ENCODE results near the gene TMC1. TPM values are rescaled to one million over a fixed set of nuclear protein-coding genes. Genes with fewer than 3 reads are reported as not detected.
"Not testable (repeated sequence)": the region's sequence is repeated elsewhere in the genome, so short reads cannot be mapped to it uniquely, and the experiment has no call there.

Gene TMC1
- total and polyA plus RNA-seq, 10 of the 15 experiments (the other 5 are each of a cell fraction or from before 2014, with no cell fraction given) = 0.06 to 0.94 (median 0.40) TPM; not detected in 1

GRCh38 chr9:72844440-72844768 lies 323.0 kb downstream of the TMC1 start (continued):
- TF ChIP-seq ZBTB4 (CRISPR knock-in tag; IDR thresholded peaks at IDR 0.05) (no peak), HDAC2 (IDR thresholded peaks at IDR 0.05) (no peak)

DNA sequence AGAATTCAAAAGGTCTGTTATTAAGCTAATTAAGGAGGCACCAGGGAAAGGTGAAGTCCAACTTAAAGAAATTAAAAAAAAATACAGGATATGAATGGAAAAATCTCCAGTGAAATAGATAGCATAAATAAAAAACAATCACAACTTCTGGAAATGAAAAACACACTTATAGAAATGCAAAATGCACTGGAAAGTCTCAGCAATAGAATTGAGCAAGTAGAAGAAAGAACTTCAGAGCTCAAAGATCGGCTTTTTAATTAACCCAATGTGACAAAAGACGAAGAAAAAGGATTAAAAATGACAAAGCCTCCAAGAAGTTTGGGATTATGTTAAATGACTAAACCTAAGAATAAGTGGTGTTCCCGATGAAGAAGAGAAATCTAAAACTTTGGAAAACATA lies 323.6 kb downstream of the TMC1 start:
- H2AFZ ChIP-seq (ENCODE audit: control insufficient read depth, low read depth, low read length); FAIRE-seq; RAD21 ChIA-PET (ENCODE audit: unreplicated experiment); ATAC-seq; BruUV-seq (replicated peaks); intact Hi-C loops (cut with micrococcal nuclease; ENCODE audit: unreplicated experiment); H3K4me2 ChIP-seq (ENCODE audit: control insufficient read depth, insufficient read depth); H3K9ac ChIP-seq (ENCODE audit: control insufficient read depth, insufficient read depth, low read length); H3K4me1 ChIP-seq (ENCODE audit: control insufficient read depth, insufficient read depth, low read length); POLR2A ChIA-PET; H4K20me1 ChIP-seq (ENCODE audit: control insufficient read depth, insufficient read depth); in situ Hi-C loops (cut with MboI); H3K27me3 ChIP-seq (replicated peaks in 1 of 2; ENCODE audit: control insufficient read depth in 2 of 2, insufficient read depth in 2 of 2, low read length in 1 of 2); H3K79me2 ChIP-seq (ENCODE audit: control insufficient read depth, insufficient read depth, low read length); H3K9me3 ChIP-seq (replicated peaks; ENCODE audit: control insufficient read depth, insufficient read depth, low read length); DNase-seq (ENCODE audit: low read depth, low spot score); H3K27ac ChIP-seq (ENCODE audit: control insufficient read depth, insufficient read depth); H3K36me3 ChIP-seq (ENCODE audit: control insufficient read depth in 2 of 2, insufficient read depth in 2 of 2, low read length in 1 of 2); SMC1A ChIA-PET (ENCODE audit: uncharacterized antibody, unreplicated experiment); H3K4me3 ChIP-seq: not testable (repeated sequence)
- WGBS (ENCODE audit: insufficient coverage, insufficient replicate concordance, low lambda C conversion rate, missing lambda C conversion rate) = 61% methylated on average over 3 of the region's 3 CpGs
- CTCF ChIA-PET = interaction anchor here (0.6 to 1.4 kb wide), 2 partner anchors 12 to 24 kb away, joined by 3 read pairs; no protein-coding TSS in a partner anchor

DNA sequence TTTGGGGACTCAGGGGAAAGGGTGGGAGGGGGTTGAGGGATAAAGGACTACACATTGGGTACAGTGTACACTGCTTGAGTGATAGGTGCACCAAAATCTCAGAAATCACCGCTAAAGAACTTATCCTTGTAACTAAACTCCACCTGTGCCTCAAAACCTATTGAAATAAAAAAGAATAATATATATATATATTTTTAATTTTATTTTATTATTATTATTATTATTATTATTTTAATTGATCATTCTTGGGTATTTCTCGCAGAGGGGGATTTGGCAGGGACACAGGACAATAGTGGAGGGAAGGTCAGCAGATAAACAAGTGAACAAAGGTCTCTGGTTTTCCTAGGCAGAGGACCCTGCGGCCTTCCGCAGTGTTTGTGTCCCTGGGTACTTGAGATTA lies 328.8 kb downstream of the TMC1 start:
- SMC1A ChIA-PET (ENCODE audit: uncharacterized antibody, unreplicated experiment); H2AFZ ChIP-seq (ENCODE audit: control insufficient read depth, low read depth, low read length); H3K27ac ChIP-seq (ENCODE audit: control insufficient read depth, insufficient read depth); H4K20me1 ChIP-seq (ENCODE audit: control insufficient read depth, insufficient read depth); H3K4me1 ChIP-seq (ENCODE audit: control insufficient read depth, insufficient read depth, low read length); BruUV-seq (replicated peaks); intact Hi-C loops (cut with micrococcal nuclease; ENCODE audit: unreplicated experiment); H3K36me3 ChIP-seq (ENCODE audit: control insufficient read depth in 2 of 2, insufficient read depth in 2 of 2, low read length in 1 of 2); H3K27me3 ChIP-seq (replicated peaks in 1 of 2; ENCODE audit: control insufficient read depth in 2 of 2, insufficient read depth in 2 of 2, low read length in 1 of 2); H3K9me3 ChIP-seq (replicated peaks; ENCODE audit: control insufficient read depth, insufficient read depth, low read length); CTCF ChIA-PET; H3K4me3 ChIP-seq; DNase-seq (ENCODE audit: low read depth, low spot score); ATAC-seq; H3K4me2 ChIP-seq (ENCODE audit: control insufficient read depth, insufficient read depth); FAIRE-seq; H3K9ac ChIP-seq (ENCODE audit: control insufficient read depth, insufficient read depth, low read length); RAD21 ChIA-PET (ENCODE audit: unreplicated experiment); H3K79me2 ChIP-seq (ENCODE audit: control insufficient read depth, insufficient read depth, low read length): not testable (repeated sequence)
- 60% methylated on average over 4 of the region's 4 CpGs for WGBS (ENCODE audit: insufficient coverage, insufficient replicate concordance, low lambda C conversion rate, missing lambda C conversion rate)
- in situ Hi-C loops (cut with MboI) = loop anchor here (10.0 kb wide), 1 partner anchor 335 kb away; no protein-coding TSS in a partner anchor
- POLR2A ChIA-PET = interaction anchor here (0.6 kb wide), 2 partner anchors 151 to 472 kb away, joined by 3 read pairs; no protein-coding TSS in a partner anchor

Measured in GM12878 (cell line).